H1 (cell line): ENCODE results near the gene MSH5.

Source experiments
- EGR1 ChIP-seq: IDR thresholded peaks from 2 replicates; pipeline ENCODE4 v1.6.1; 2011; ENCODE audit warnings: low read depth, low read length, borderline replicate concordance
- EZH2 ChIP-seq: fragments of 200-600 bp; sonication (generic); IDR thresholded peaks from 2 replicates; pipeline ENCODE4 v1.7.1; 2012; ENCODE audit warnings: low read depth, mild to moderate bottlenecking, moderate library complexity, low read length, inconsistent platforms; ENCODE audit not compliant: severe bottlenecking
- JUND ChIP-seq: IDR thresholded peaks from 2 replicates; pipeline ENCODE4 v1.6.1; 2011; ENCODE audit warnings: mild to moderate bottlenecking, improper control_type of control experiment, low read length
- SP1 ChIP-seq: IDR thresholded peaks from 2 replicates; pipeline ENCODE4 v1.6.1; 2011; ENCODE audit warnings: low read depth, low read length
- USF2 ChIP-seq: IDR thresholded peaks from 2 replicates; pipeline ENCODE4 v1.6.1; 2011; ENCODE audit warnings: low read length, improper control_type of control experiment
- TF ChIP-seq, protein P1 (sequence below), 3 experiments: IDR thresholded peaks; 1 replicate in 2 of 3; 2 replicates in 1 of 3; pipeline versions ENCODE4 v1.5.1 to v1.6.1; 2011; ENCODE audit warnings: low read length in 3 of 3, mild to moderate bottlenecking in 3 of 3, inconsistent platforms in 2 of 3, low read depth in 1 of 3, moderate library complexity in 1 of 3; ENCODE audit not compliant: insufficient read depth in 1 of 3; ENCODE audit errors: control extremely low read depth in 1 of 3

GRCh38 chr6:31781244-31782125 is 41.7 kb downstream of the MSH5 start:
- TF ChIP-seq JUND (no peak), SP1 (no peak), USF2 (no peak), EGR1 (no peak), EZH2 (no peak)
- TF ChIP-seq, protein P1, sequence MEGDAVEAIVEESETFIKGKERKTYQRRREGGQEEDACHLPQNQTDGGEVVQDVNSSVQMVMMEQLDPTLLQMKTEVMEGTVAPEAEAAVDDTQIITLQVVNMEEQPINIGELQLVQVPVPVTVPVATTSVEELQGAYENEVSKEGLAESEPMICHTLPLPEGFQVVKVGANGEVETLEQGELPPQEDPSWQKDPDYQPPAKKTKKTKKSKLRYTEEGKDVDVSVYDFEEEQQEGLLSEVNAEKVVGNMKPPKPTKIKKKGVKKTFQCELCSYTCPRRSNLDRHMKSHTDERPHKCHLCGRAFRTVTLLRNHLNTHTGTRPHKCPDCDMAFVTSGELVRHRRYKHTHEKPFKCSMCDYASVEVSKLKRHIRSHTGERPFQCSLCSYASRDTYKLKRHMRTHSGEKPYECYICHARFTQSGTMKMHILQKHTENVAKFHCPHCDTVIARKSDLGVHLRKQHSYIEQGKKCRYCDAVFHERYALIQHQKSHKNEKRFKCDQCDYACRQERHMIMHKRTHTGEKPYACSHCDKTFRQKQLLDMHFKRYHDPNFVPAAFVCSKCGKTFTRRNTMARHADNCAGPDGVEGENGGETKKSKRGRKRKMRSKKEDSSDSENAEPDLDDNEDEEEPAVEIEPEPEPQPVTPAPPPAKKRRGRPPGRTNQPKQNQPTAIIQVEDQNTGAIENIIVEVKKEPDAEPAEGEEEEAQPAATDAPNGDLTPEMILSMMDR (IDR thresholded peaks at IDR 0.05; ENCODE audit: control extremely low read depth in 1 of 3, insufficient read depth in 1 of 3, low read depth in 1 of 3, low read length in 3 of 3): no peak
